H1 (cell line): ENCODE results near the gene PHOSPHO2. TPM values are rescaled to one million over a fixed set of nuclear protein-coding genes. Genes with fewer than 3 reads are reported as not detected.

Source experiments
- CTCF ChIA-PET: fragments of 300-600 bp; sonication (Branson Sonifier 250); formaldehyde crosslinking; loops from one replicate; lab custom pipeline; 2021; ENCODE audit not compliant: partially characterized antibody; lab: Charles Lee
- POLR2A ChIA-PET: fragments of 300-600 bp; sonication (Branson Sonifier 250); formaldehyde crosslinking; loops from one replicate; lab custom pipeline; 2021; ENCODE audit warnings: inconsistent platforms; ENCODE audit not compliant: partially characterized antibody; lab: Charles Lee
- DNase-seq, 2 experiments: peaks; one replicate each; pipeline versions ENCODE4 v3.0.0 to v3.0.0-alpha.2; 2010 to 2022; ENCODE audit warnings: low spot score in 2 of 2, low read depth in 1 of 2, mixed read lengths in 1 of 2
- FAIRE-seq: peaks from 2 replicates; lab custom pipeline; 2011; peaks lifted over from hg19 to GRCh38; lab: Jason Lieb, UNC
- H2AFZ ChIP-seq: 2 replicates; pipeline ENCODE4 v1.8.1; 2012; ENCODE audit warnings: low read length, inconsistent platforms
- H2AK5ac ChIP-seq: 2 replicates; pipeline ENCODE4 v1.6.1; 2013; ENCODE audit warnings: low read depth, low read length
- H2BK120ac ChIP-seq: replicated peaks from 2 replicates; pipeline ENCODE3; 2013; ENCODE audit warnings: low read depth, low read length, inconsistent platforms
- H2BK12ac ChIP-seq: 2 replicates; pipeline ENCODE4 v1.6.1; 2013; ENCODE audit warnings: low read depth, low read length
- H2BK15ac ChIP-seq: 2 replicates; pipeline ENCODE4 v1.6.1; 2013; ENCODE audit warnings: low read length
- H2BK20ac ChIP-seq: 2 replicates; pipeline ENCODE4 v1.6.1; 2013; ENCODE audit warnings: low read length
- H2BK5ac ChIP-seq: 2 replicates; pipeline ENCODE4 v1.6.1; 2013; ENCODE audit warnings: low read depth, low read length
- H3K14ac ChIP-seq: 2 replicates; pipeline ENCODE4 v1.6.1; 2013; ENCODE audit warnings: inconsistent platforms; ENCODE audit not compliant: insufficient read length
- H3K18ac ChIP-seq: 2 replicates; pipeline ENCODE4 v1.6.1; 2013; ENCODE audit warnings: low read length; ENCODE audit errors: extremely low read depth
- H3K23ac ChIP-seq: 2 replicates; pipeline ENCODE4 v1.6.1; 2013; ENCODE audit warnings: inconsistent platforms; ENCODE audit not compliant: insufficient read length
- H3K23me2 ChIP-seq: 2 replicates; pipeline ENCODE4 v1.6.1; 2013; ENCODE audit warnings: low read depth, low read length
- H3K27ac ChIP-seq: 2 replicates; pipeline ENCODE4 v1.6.1; 2011; ENCODE audit warnings: low read depth, low read length, inconsistent platforms
- H3K27me3 ChIP-seq, 4 experiments: replicated peaks in 1 of 4; 1 replicate in 1 of 4; 2 replicates in 3 of 4; pipeline versions ENCODE4 v1.6.1 to v1.8.1; 2011 to 2013; ENCODE audit warnings: low read length in 3 of 4, mild to moderate bottlenecking in 3 of 4, inconsistent platforms in 2 of 4, mixed read lengths in 2 of 4, moderate library complexity in 1 of 4; ENCODE audit not compliant: control insufficient read depth in 3 of 4, insufficient read depth in 3 of 4; ENCODE audit errors: extremely low read depth in 1 of 4
- H3K36me3 ChIP-seq, 4 experiments: 2 replicates each; pipeline versions ENCODE4 v1.6.1 to v1.8.1; 2011 to 2013; ENCODE audit warnings: mild to moderate bottlenecking in 4 of 4, low read length in 3 of 4, moderate library complexity in 2 of 4, control low read depth in 1 of 4, inconsistent platforms in 1 of 4; ENCODE audit not compliant: insufficient read depth in 4 of 4, control insufficient read depth in 2 of 4
- H3K4ac ChIP-seq: replicated peaks from 2 replicates; pipeline ENCODE3; 2013; ENCODE audit warnings: low read length, low read depth, mixed read lengths, inconsistent platforms; ENCODE audit not compliant: insufficient read length
- H3K4me1 ChIP-seq, 4 experiments: replicated peaks in 1 of 4; 1 replicate in 1 of 4; 2 replicates in 3 of 4; pipeline versions ENCODE4 v1.6.1 to v1.8.1; 2011 to 2013; ENCODE audit warnings: low read length in 3 of 4, inconsistent platforms in 2 of 4, mixed read lengths in 1 of 4; ENCODE audit not compliant: insufficient read depth in 4 of 4, control insufficient read depth in 3 of 4
- H3K4me2 ChIP-seq, 2 experiments: 2 replicates each; pipeline versions ENCODE4 v1.6.1 to v1.8.1; 2011 to 2013; ENCODE audit warnings: low read depth in 2 of 2, low read length in 2 of 2, control low read depth in 1 of 2, inconsistent platforms in 1 of 2, mild to moderate bottlenecking in 1 of 2; ENCODE audit not compliant: insufficient read depth in 1 of 2
- H3K4me3 ChIP-seq, 4 experiments: fragments of 200-600, 300-600 bp in 1 of 4; sonication (generic), shearing (Covaris generic), sonication (Bioruptor Twin) in 1 of 4; 2 replicates each; pipeline versions ENCODE4 v1.5.1 to v1.8.1; 2011 to 2016; ENCODE audit warnings: low read length in 4 of 4, low read depth in 3 of 4, control low read depth in 2 of 4, inconsistent platforms in 2 of 4, mild to moderate bottlenecking in 2 of 4, mixed read lengths in 1 of 4, moderate library complexity in 1 of 4; ENCODE audit not compliant: insufficient read depth in 2 of 4; ENCODE audit errors: extremely low read depth in 1 of 4
- H3K56ac ChIP-seq: replicated peaks from 2 replicates; pipeline ENCODE3; 2013; ENCODE audit warnings: low read depth, mild to moderate bottlenecking, mixed read lengths, low read length, inconsistent platforms; ENCODE audit not compliant: insufficient read length
- H3K79me1 ChIP-seq: 2 replicates; pipeline ENCODE4 v1.6.1; 2013; ENCODE audit warnings: low read depth, low read length, control low read depth
- H3K79me2 ChIP-seq, 2 experiments: 2 replicates each; pipeline versions ENCODE4 v1.6.1 to v1.8.1; 2012 to 2013; ENCODE audit warnings: low read length in 2 of 2, mild to moderate bottlenecking in 2 of 2, inconsistent platforms in 1 of 2; ENCODE audit not compliant: insufficient read depth in 2 of 2, control insufficient read depth in 1 of 2
- H3K9ac ChIP-seq, 4 experiments: replicated peaks in 1 of 4; 1 replicate in 1 of 4; 2 replicates in 3 of 4; pipeline versions ENCODE4 v1.6.1 to v1.8.1; 2011 to 2013; ENCODE audit warnings: low read depth in 3 of 4, low read length in 3 of 4, control low read depth in 2 of 4, mild to moderate bottlenecking in 2 of 4, moderate library complexity in 2 of 4, inconsistent platforms in 1 of 4; ENCODE audit errors: extremely low read depth in 1 of 4
- H3K9me3 ChIP-seq, 2 experiments: 2 replicates each; pipeline versions ENCODE4 v1.6.1 to v1.8.1; 2012 to 2013; ENCODE audit warnings: mild to moderate bottlenecking in 2 of 2, moderate library complexity in 2 of 2, control low read depth in 1 of 2, inconsistent platforms in 1 of 2, low read depth in 1 of 2, low read length in 1 of 2, mixed read lengths in 1 of 2; ENCODE audit not compliant: insufficient read depth in 2 of 2
- H4K20me1 ChIP-seq, 2 experiments: replicated peaks in 1 of 2; 2 replicates each; pipeline versions ENCODE3 to v1.8.1; 2011 to 2013; ENCODE audit warnings: inconsistent platforms in 2 of 2, low read length in 2 of 2, mild to moderate bottlenecking in 1 of 2; ENCODE audit not compliant: insufficient read depth in 2 of 2, control insufficient read depth in 1 of 2
- H4K5ac ChIP-seq: 2 replicates; pipeline ENCODE4 v1.6.1; 2013; ENCODE audit warnings: low read length, low read depth, mixed read lengths, inconsistent platforms; ENCODE audit not compliant: insufficient read length
- H4K8ac ChIP-seq: 2 replicates; pipeline ENCODE4 v1.8.0; 2013; ENCODE audit warnings: mild to moderate bottlenecking, moderate library complexity, low read length, inconsistent platforms; ENCODE audit not compliant: insufficient read depth; ENCODE audit errors: extremely low read depth
- H4K91ac ChIP-seq: replicated peaks from 2 replicates; pipeline ENCODE3; 2013; ENCODE audit warnings: low read length, mixed read lengths, inconsistent platforms; ENCODE audit not compliant: insufficient read length
- BCL11A ChIP-seq, 2 experiments: IDR thresholded peaks; one replicate each; pipeline ENCODE4 v1.6.1; 2011; ENCODE audit warnings: low read depth in 2 of 2, low read length in 2 of 2, mild to moderate bottlenecking in 2 of 2
- CBX5 ChIP-seq: fragments of 300-800, 300-1000 bp; sonication (generic); IDR thresholded peaks from 2 replicates; pipeline ENCODE4 v1.7.1; 2016; ENCODE audit warnings: antibody characterized with exemption, low read length, low read depth
- CEBPB ChIP-seq: IDR thresholded peaks from 2 replicates; pipeline ENCODE4 v1.6.1; 2012; ENCODE audit warnings: low read depth, low read length
- CREB1 ChIP-seq: IDR thresholded peaks from 2 replicates; pipeline ENCODE4 v1.6.1; 2012; ENCODE audit warnings: inconsistent platforms
- HDAC6 ChIP-seq: IDR thresholded peaks from one replicate; pipeline ENCODE4 v1.7.1; 2012; ENCODE audit warnings: low read depth, mild to moderate bottlenecking, inconsistent platforms, low read length, moderate library complexity
- JUND ChIP-seq: IDR thresholded peaks from 2 replicates; pipeline ENCODE4 v1.6.1; 2011; ENCODE audit warnings: mild to moderate bottlenecking, improper control_type of control experiment, low read length
- NRF1 ChIP-seq: IDR thresholded peaks from 2 replicates; pipeline ENCODE4 v1.6.1; 2011; ENCODE audit warnings: mild to moderate bottlenecking, low read depth, low read length, improper control_type of control experiment
- RBBP5 ChIP-seq: IDR thresholded peaks from 2 replicates; pipeline ENCODE4 v1.7.1; 2012; ENCODE audit warnings: low read depth, mild to moderate bottlenecking, inconsistent platforms, low read length, moderate library complexity, borderline replicate concordance
- RFX5 ChIP-seq: IDR thresholded peaks from 2 replicates; pipeline ENCODE4 v1.6.1; 2011; ENCODE audit warnings: low read depth, low read length, improper control_type of control experiment, borderline replicate concordance
- RNF2 ChIP-seq: fragments of 200-900, 300-1000 bp; sonication (generic); IDR thresholded peaks from 2 replicates; pipeline ENCODE4 v1.7.1; 2016; ENCODE audit warnings: borderline replicate concordance, low read depth, mild to moderate bottlenecking, antibody characterized with exemption, low read length; ENCODE audit not compliant: poor library complexity, severe bottlenecking; ENCODE audit errors: missing control alignments
- SIX5 ChIP-seq: IDR thresholded peaks from 2 replicates; pipeline ENCODE4 v1.6.1; 2011; ENCODE audit warnings: mild to moderate bottlenecking, low read depth, low read length
- SP4 ChIP-seq: IDR thresholded peaks from 2 replicates; pipeline ENCODE4 v1.6.1; 2012; ENCODE audit warnings: low read length, inconsistent platforms
- TAF7 ChIP-seq: optimal IDR thresholded peaks from 2 replicates; pipeline ENCODE3; 2011; ENCODE audit warnings: low read depth, mild to moderate bottlenecking, inconsistent platforms, low read length, moderate library complexity, borderline replicate concordance
- YY1 ChIP-seq: IDR thresholded peaks from 2 replicates; pipeline ENCODE4 v1.6.1; 2011; ENCODE audit warnings: low read depth, mild to moderate bottlenecking, low read length
- WGBS, 2 experiments: shearing (Covaris generic) in 1 of 2; methylation state at CpG; one replicate each; pipeline versions ENCODE4 v1.1.6 to v1.1.7; 2013 to 2015; ENCODE audit warnings: low lambda C conversion rate in 2 of 2, mixed read lengths in 2 of 2, inconsistent platforms in 1 of 2, low coverage in 1 of 2, missing lambda C conversion rate in 1 of 2; ENCODE audit not compliant: insufficient replicate concordance in 2 of 2, insufficient coverage in 1 of 2, insufficient read length in 1 of 2; ENCODE audit errors: extremely low coverage in 1 of 2, missing lambda C conversion rate in 1 of 2; 5-methylcytosine and 5-hydroxymethylcytosine counted together
- polyA plus RNA-seq, 7 experiments: library from polyadenylated mRNA; depleted of rRNA in 3 of 7; stranded (reverse) in 5 of 7; unstranded in 2 of 7; fragments of >200 nt in 5 of 7; fragments of 200-250 nt in 2 of 7; gene quantifications; 1 replicate in 5 of 7; 2 replicates in 1 of 7; 4 replicates in 1 of 7; pipeline versions ENCODE4 v1.2.1 to v1.2.3, GENCODE V29; 2011 to 2013; ENCODE audit warnings: missing spikeins in 2 of 7, mixed read lengths in 2 of 7
- total RNA-seq: library from RNA; stranded (reverse); fragmentation: NEBNext Ultra II Directional; extraction: Animal tissue kit (Norgen Biotek cat#: 25700); gene quantifications from 2 replicates; pipeline ENCODE4 v1.2.1, GENCODE V29; 2021

PHOSPHO2 gene
- total and polyA plus RNA-seq, 2 of the 8 experiments (the other 6 are each of a cell fraction or from before 2014, with no cell fraction given): 2.4 to 8.5 TPM

DNA sequence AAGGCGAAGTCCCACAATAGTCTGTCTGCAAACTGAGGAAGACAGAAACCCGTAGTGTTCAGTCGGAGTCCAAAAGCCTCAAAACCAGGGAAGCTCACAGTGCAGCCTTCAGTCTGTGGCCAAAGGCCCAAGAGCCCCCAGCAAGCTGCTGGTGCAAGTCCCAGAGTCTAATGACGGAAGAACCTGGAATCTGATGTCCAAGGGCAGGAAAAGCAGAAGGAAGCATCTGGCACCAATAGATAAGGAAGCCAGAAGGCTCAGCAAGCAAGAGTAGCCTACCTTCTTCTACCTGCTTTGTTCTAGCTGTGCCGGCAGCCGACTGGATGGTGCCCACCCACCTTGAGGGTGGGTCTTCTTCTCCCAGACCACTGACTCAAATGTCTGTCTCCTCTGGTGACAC, 21.9 kb upstream of the PHOSPHO2 start:
- Histone ChIP-seq H3K4me1 (no peaks in the 10 kb centered on the region), H4K5ac (no peak overlapping the region), H3K27ac (no peak overlapping the region), H2BK15ac (no peak overlapping the region), H2BK5ac (no peak overlapping the region), H3K4me3 (no peak overlapping the region), H2BK120ac (no peak overlapping the region), H3K79me2 (no peaks in the 10 kb centered on the region), H3K27me3 (no peaks in the 10 kb centered on the region), H3K14ac (no peak overlapping the region), H4K8ac (no peak overlapping the region), H4K91ac (no peak overlapping the region), H2AK5ac (no peak overlapping the region), H3K9me3 (no peaks in the 10 kb centered on the region; a peak in 1 of 4 replicates), H2BK12ac (no peak overlapping the region), H3K18ac (no peak overlapping the region), H2AFZ (no peak overlapping the region), H3K36me3 (no peaks in the 10 kb centered on the region), H4K20me1 (no peaks in the 10 kb centered on the region), H3K23ac (no peak overlapping the region), H3K56ac (no peak overlapping the region), H3K23me2 (no peaks in the 10 kb centered on the region; the same call in 1 of the 2 replicates), H3K4me2 (no peak overlapping the region), H3K9ac (no peak overlapping the region), H3K79me1 (no peaks in the 10 kb centered on the region), H3K4ac (no peak overlapping the region), H2BK20ac (no peak overlapping the region)
- ChIA-PET CTCF (interaction anchor here (1.3 to 1.4 kb wide), 2 partner anchors 11 to 37 kb away, joined by 4 read pairs; no protein-coding TSS in a partner anchor), POLR2A (no interaction called here)
- 86% methylated on average over 6 of the region's 6 CpGs; no CpG with 5 or more reads in 1 of the 2 experiments for WGBS, 2 experiments
- FAIRE-seq: no peak
- no peak for DNase-seq
- TF ChIP-seq SP4 (no peak), BCL11A (IDR thresholded peaks at IDR 0.05; ENCODE audit: low read depth in 2 of 2, low read length in 2 of 2) (no peak), YY1 (no peak), TAF7 (no peak), CREB1 (no peak), RFX5 (no peak), RBBP5 (no peak), CBX5 (no peak), CEBPB (no peak), NRF1 (no peak), HDAC6 (no peak), SIX5 (no peak), JUND (no peak), RNF2 (no peak)
